GDM1 (cell line): ENCODE measurements around the gene C1QTNF9B.
"Not testable (repeated sequence)": the region's sequence is repeated elsewhere in the genome, so short reads cannot be mapped to it uniquely, and the experiment has no call there.

Source experiments
- DNase-seq: peaks from one replicate; lab custom pipeline; 2025; lab: John Stamatoyannopoulos, UW

Gene C1QTNF9B

GRCh38 chr13:23897452-23897919 is at the start of gene C1QTNF9B:
C1QTNF9B (minus strand) TSS chr13:23897502.
- DNase-seq = not testable (repeated sequence)

GRCh38 chr13:23946900-23947299 is 49.6 kb upstream of the C1QTNF9B start:
- no peak for DNase-seq

- no peak for DNase-seq
Observed at GRCh38 chr13:23946067-23946466, 48.8 kb upstream of the C1QTNF9B start.

- no peak for DNase-seq
Observed at GRCh38 chr13:23945612-23946011, 48.3 kb upstream of the C1QTNF9B start.

GRCh38 chr13:23941211-23941610 is 43.9 kb upstream of the C1QTNF9B start:
- no peak for DNase-seq

- not testable (repeated sequence) for DNase-seq
Observed at GRCh38 chr13:23939666-23940065, 42.4 kb upstream of the C1QTNF9B start.

GRCh38 chr13:23934520-23934919 is 37.2 kb upstream of the C1QTNF9B start:
- DNase-seq = no peak

GRCh38 chr13:23928985-23929384 is 31.7 kb upstream of the C1QTNF9B start:
- no peak for DNase-seq

- DNase-seq = no peak
Observed at GRCh38 chr13:23923031-23923430, 25.7 kb upstream of the C1QTNF9B start.

- DNase-seq = no peak
Observed at GRCh38 chr13:23922005-23922932, 25.0 kb upstream of the C1QTNF9B start.

- no peak for DNase-seq
Observed at GRCh38 chr13:23921451-23921888, 24.2 kb upstream of the C1QTNF9B start.

GRCh38 chr13:23919006-23919405 is 21.7 kb upstream of the C1QTNF9B start:
- no peak for DNase-seq

- no peak for DNase-seq
Observed at GRCh38 chr13:23918208-23918607, 20.9 kb upstream of the C1QTNF9B start.

- no peak for DNase-seq
Observed at GRCh38 chr13:23915308-23915707, 18.0 kb upstream of the C1QTNF9B start.

- no peak for DNase-seq
Observed at GRCh38 chr13:23912469-23912868, 15.2 kb upstream of the C1QTNF9B start.

- no peak for DNase-seq
Observed at GRCh38 chr13:23909606-23910005, 12.3 kb upstream of the C1QTNF9B start.

GRCh38 chr13:23905766-23906165 is 8.5 kb upstream of the C1QTNF9B start:
- no peak for DNase-seq

GRCh38 chr13:23903906-23904280 is 6.6 kb upstream of the C1QTNF9B start:
- no peak for DNase-seq

- no peak for DNase-seq
Observed at GRCh38 chr13:23902975-23903905, 5.9 kb upstream of the C1QTNF9B start.

- DNase-seq = no peak
Observed at GRCh38 chr13:23901365-23901764, 4.1 kb upstream of the C1QTNF9B start.

- no peak for DNase-seq
Observed at GRCh38 chr13:23899555-23899954, 2.3 kb upstream of the C1QTNF9B start.

GRCh38 chr13:23898101-23898500 is 799 bp upstream of the C1QTNF9B start:
- DNase-seq = no peak
